HepG2 (cell line): ENCODE measurements around the gene BST1. TPM values are rescaled to one million over a fixed set of nuclear protein-coding genes. Genes with fewer than 3 reads are reported as not detected.

Experiments used
- FOXK1 ChIP-seq: sonication (generic); formaldehyde crosslinking; IDR thresholded peaks from 2 replicates; pipeline ENCODE4 v1.4.0; 2020; ENCODE audit warnings: low read depth, missing genetic modification reagents, borderline replicate concordance
- GATAD2A ChIP-seq: IDR thresholded peaks from 2 replicates; pipeline ENCODE4 v1.6.1; 2016
- HOXA5 ChIP-seq: sonication (generic); formaldehyde crosslinking; IDR thresholded peaks from 2 replicates; pipeline ENCODE4 v1.4.0; 2020; ENCODE audit warnings: missing genetic modification reagents
- MAF1 ChIP-seq: sonication (generic); formaldehyde crosslinking; IDR thresholded peaks from 2 replicates; pipeline ENCODE4 v1.5.0; 2020; ENCODE audit warnings: missing genetic modification reagents, borderline replicate concordance
- MBNL3 ChIP-seq: fragments of 250-450 bp; sonication (Bioruptor Pico); conservative IDR thresholded peaks from 2 replicates; pipeline ENCODE4 v1.8.0; 2022; ENCODE audit warnings: mild to moderate bottlenecking, inconsistent platforms
- MLLT10 ChIP-seq: sonication (generic); formaldehyde crosslinking; IDR thresholded peaks from 2 replicates; pipeline ENCODE4 v1.4.0; 2020; ENCODE audit warnings: missing genetic modification reagents
- NFE2 ChIP-seq: sonication (generic); formaldehyde crosslinking; IDR thresholded peaks from 2 replicates; pipeline ENCODE4 v1.4.0; 2020; ENCODE audit warnings: missing genetic modification reagents
- NFE2L1 ChIP-seq: sonication (generic); formaldehyde crosslinking; IDR thresholded peaks from 2 replicates; pipeline ENCODE4 v1.4.0; 2020; ENCODE audit warnings: missing genetic modification reagents, mild to moderate bottlenecking, borderline replicate concordance
- NFIB ChIP-seq: sonication (generic); formaldehyde crosslinking; IDR thresholded peaks from 2 replicates; pipeline ENCODE4 v1.9.0; 2021; ENCODE audit warnings: missing genetic modification reagents, mild to moderate bottlenecking, borderline replicate concordance
- ONECUT2 ChIP-seq: sonication (generic); formaldehyde crosslinking; IDR thresholded peaks from 2 replicates; pipeline ENCODE4 v1.4.0; 2020; ENCODE audit warnings: missing genetic modification reagents
- PHF20 ChIP-seq: sonication (generic); formaldehyde crosslinking; IDR thresholded peaks from 2 replicates; pipeline ENCODE4 v1.5.0; 2020; ENCODE audit warnings: mild to moderate bottlenecking, missing genetic modification reagents
- POLR2A ChIP-seq, 2 experiments: IDR thresholded peaks; 2 replicates each; pipeline ENCODE4 v1.6.1; 2011; ENCODE audit warnings: low read depth in 2 of 2, low read length in 2 of 2, mild to moderate bottlenecking in 1 of 2, moderate library complexity in 1 of 2; ENCODE audit not compliant: insufficient read depth in 1 of 2
- SALL1 ChIP-seq: sonication (generic); formaldehyde crosslinking; IDR thresholded peaks from 2 replicates; pipeline ENCODE4 v1.8.0; 2022; ENCODE audit warnings: mild to moderate bottlenecking, missing genetic modification reagents
- SAP130 ChIP-seq: IDR thresholded peaks from 2 replicates; pipeline ENCODE4 v1.6.1; 2016; ENCODE audit warnings: low read depth
- TAF1 ChIP-seq: sonication (generic); formaldehyde crosslinking; IDR thresholded peaks from 2 replicates; pipeline ENCODE4 v1.4.0; 2020; ENCODE audit warnings: missing genetic modification reagents
- TSC22D2 ChIP-seq: sonication (generic); formaldehyde crosslinking; IDR thresholded peaks from 2 replicates; pipeline ENCODE4 v1.5.1; 2020; ENCODE audit warnings: missing genetic modification reagents, mild to moderate bottlenecking, borderline replicate concordance
- ZNF317 ChIP-seq: sonication (generic); formaldehyde crosslinking; IDR thresholded peaks from 2 replicates; pipeline ENCODE4 v1.5.0; 2020; ENCODE audit warnings: mild to moderate bottlenecking, missing genetic modification reagents
- ZNF326 ChIP-seq: sonication (generic); formaldehyde crosslinking; IDR thresholded peaks from 2 replicates; pipeline ENCODE4 v1.4.0; 2020; ENCODE audit warnings: missing genetic modification reagents, borderline replicate concordance
- ZNF367 ChIP-seq: sonication (generic); formaldehyde crosslinking; IDR thresholded peaks from 2 replicates; pipeline ENCODE4 v1.4.0; 2020; ENCODE audit warnings: missing genetic modification reagents, borderline replicate concordance
- ZNF512 ChIP-seq: sonication (generic); formaldehyde crosslinking; IDR thresholded peaks from 2 replicates; pipeline ENCODE4 v1.4.0; 2020; ENCODE audit warnings: mild to moderate bottlenecking, missing genetic modification reagents
- ZNF773 ChIP-seq: sonication (generic); formaldehyde crosslinking; IDR thresholded peaks from 2 replicates; pipeline ENCODE4 v1.4.0; 2020; ENCODE audit warnings: missing genetic modification reagents, borderline replicate concordance
- polyA plus RNA-seq, 8 experiments: library from polyadenylated mRNA; depleted of rRNA in 3 of 8; stranded (reverse) in 7 of 8; unstranded in 1 of 8; fragments of >200 nt; fragmentation: Illumina TruSeq in 4 of 8; extraction: Trizol in 4 of 8; gene quantifications; 2 replicates each; pipeline versions ENCODE4 v1.2.1 to v1.2.3, GENCODE V29; 2011 to 2016; ENCODE audit warnings: low read depth in 4 of 8, missing spikeins in 1 of 8, mixed read lengths in 1 of 8; ENCODE audit not compliant: insufficient read depth in 1 of 8
- total RNA-seq, 5 experiments: library from RNA; depleted of rRNA; stranded (reverse); fragments of >200 nt; fragmentation: Illumina TruSeq; extraction: Trizol; gene quantifications; 2 replicates each; pipeline ENCODE4 v1.2.3, GENCODE V29; 2016; ENCODE audit warnings: low read depth in 1 of 5
- TF ChIP-seq, protein P1 (sequence below): sonication (generic); formaldehyde crosslinking; IDR thresholded peaks from 2 replicates; pipeline ENCODE4 v1.5.0; 2020; ENCODE audit warnings: mild to moderate bottlenecking, missing genetic modification reagents, borderline replicate concordance

Gene BST1
- total and polyA plus RNA-seq, 2 of the 13 experiments (the other 11 are each of a cell fraction or from before 2014, with no cell fraction given), result 0.09 to 0.49 TPM

GRCh38 chr4:15740764-15741404 lies 38.0 kb downstream of the BST1 start (continued):
- TF ChIP-seq TAF1 (no peak), ZNF326 (CRISPR knock-in tag) (no peak), ZNF367 (CRISPR knock-in tag) (no peak), MLLT10 (CRISPR knock-in tag) (no peak), PHF20 (CRISPR knock-in tag) (no peak), SALL1 (peak; percentile 67), NFE2 (CRISPR knock-in tag) (no peak), ZNF512 (no peak), ZNF317 (CRISPR knock-in tag) (peak; percentile 94), ONECUT2 (0 out of 2 replicates have a peak, but pooled peaks have one; percentile 50), MAF1 (no peak), GATAD2A (CRISPR knock-in tag) (peak; percentile 92), NFIB (CRISPR knock-in tag) (no peak), TSC22D2 (CRISPR knock-in tag) (no peak), ZNF773 (CRISPR knock-in tag) (no peak), POLR2A (IDR thresholded peaks at IDR 0.05; ENCODE audit: insufficient read depth in 1 of 2, low read depth in 2 of 2, low read length in 2 of 2) (no peak), HOXA5 (CRISPR knock-in tag) (no peak), NFE2L1 (no peak), FOXK1 (peak; percentile 54; the same call in 1 of the 2 replicates), MBNL3 (CRISPR knock-in tag) (no peak), SAP130 (CRISPR knock-in tag) (peak; percentile 39; the same call in 1 of the 2 replicates)
- TF ChIP-seq, protein P1, sequence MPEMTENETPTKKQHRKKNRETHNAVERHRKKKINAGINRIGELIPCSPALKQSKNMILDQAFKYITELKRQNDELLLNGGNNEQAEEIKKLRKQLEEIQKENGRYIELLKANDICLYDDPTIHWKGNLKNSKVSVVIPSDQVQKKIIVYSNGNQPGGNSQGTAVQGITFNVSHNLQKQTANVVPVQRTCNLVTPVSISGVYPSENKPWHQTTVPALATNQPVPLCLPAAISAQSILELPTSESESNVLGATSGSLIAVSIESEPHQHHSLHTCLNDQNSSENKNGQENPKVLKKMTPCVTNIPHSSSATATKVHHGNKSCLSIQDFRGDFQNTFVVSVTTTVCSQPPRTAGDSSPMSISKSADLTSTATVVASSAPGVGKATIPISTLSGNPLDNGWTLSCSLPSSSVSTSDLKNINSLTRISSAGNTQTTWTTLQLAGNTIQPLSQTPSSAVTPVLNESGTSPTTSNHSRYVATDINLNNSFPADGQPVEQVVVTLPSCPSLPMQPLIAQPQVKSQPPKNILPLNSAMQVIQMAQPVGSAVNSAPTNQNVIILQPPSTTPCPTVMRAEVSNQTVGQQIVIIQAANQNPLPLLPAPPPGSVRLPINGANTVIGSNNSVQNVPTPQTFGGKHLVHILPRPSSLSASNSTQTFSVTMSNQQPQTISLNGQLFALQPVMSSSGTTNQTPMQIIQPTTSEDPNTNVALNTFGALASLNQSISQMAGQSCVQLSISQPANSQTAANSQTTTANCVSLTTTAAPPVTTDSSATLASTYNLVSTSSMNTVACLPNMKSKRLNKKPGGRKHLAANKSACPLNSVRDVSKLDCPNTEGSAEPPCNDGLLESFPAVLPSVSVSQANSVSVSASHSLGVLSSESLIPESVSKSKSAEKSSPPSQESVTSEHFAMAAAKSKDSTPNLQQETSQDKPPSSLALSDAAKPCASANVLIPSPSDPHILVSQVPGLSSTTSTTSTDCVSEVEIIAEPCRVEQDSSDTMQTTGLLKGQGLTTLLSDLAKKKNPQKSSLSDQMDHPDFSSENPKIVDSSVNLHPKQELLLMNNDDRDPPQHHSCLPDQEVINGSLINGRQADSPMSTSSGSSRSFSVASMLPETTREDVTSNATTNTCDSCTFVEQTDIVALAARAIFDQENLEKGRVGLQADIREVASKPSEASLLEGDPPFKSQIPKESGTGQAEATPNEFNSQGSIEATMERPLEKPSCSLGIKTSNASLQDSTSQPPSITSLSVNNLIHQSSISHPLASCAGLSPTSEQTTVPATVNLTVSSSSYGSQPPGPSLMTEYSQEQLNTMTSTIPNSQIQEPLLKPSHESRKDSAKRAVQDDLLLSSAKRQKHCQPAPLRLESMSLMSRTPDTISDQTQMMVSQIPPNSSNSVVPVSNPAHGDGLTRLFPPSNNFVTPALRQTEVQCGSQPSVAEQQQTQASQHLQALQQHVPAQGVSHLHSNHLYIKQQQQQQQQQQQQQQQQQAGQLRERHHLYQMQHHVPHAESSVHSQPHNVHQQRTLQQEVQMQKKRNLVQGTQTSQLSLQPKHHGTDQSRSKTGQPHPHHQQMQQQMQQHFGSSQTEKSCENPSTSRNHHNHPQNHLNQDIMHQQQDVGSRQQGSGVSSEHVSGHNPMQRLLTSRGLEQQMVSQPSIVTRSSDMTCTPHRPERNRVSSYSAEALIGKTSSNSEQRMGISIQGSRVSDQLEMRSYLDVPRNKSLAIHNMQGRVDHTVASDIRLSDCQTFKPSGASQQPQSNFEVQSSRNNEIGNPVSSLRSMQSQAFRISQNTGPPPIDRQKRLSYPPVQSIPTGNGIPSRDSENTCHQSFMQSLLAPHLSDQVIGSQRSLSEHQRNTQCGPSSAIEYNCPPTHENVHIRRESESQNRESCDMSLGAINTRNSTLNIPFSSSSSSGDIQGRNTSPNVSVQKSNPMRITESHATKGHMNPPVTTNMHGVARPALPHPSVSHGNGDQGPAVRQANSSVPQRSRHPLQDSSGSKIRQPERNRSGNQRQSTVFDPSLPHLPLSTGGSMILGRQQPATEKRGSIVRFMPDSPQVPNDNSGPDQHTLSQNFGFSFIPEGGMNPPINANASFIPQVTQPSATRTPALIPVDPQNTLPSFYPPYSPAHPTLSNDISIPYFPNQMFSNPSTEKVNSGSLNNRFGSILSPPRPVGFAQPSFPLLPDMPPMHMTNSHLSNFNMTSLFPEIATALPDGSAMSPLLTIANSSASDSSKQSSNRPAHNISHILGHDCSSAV (CRISPR knock-in tag), result no peak
